NCI-H748 treated with DMSO at 0.1 percent for 48 hours (cell line): ENCODE data around the gene GSTA1.
"Not testable (repeated sequence)": the region's sequence is repeated elsewhere in the genome, so short reads cannot be mapped to it uniquely, and the experiment has no call there.

Experiments
- DNase-seq: peaks from one replicate; lab custom pipeline; 2025; lab: John Stamatoyannopoulos, UW

The GSTA1 gene

GRCh38 chr6:52808660-52809059 is 5.0 kb upstream of the GSTA1 start:
- DNase-seq: no peak

- no peak for DNase-seq
Measured at GRCh38 chr6:52802806-52803205, 810 bp downstream of the GSTA1 start.

- no peak for DNase-seq
Measured at GRCh38 chr6:52801188-52801841, 2.3 kb downstream of the GSTA1 start.

GRCh38 chr6:52799272-52799671 is 4.3 kb downstream of the GSTA1 start:
- DNase-seq: not testable (repeated sequence)

- DNase-seq: not testable (repeated sequence)
Measured at GRCh38 chr6:52794366-52794765, 9.2 kb downstream of the GSTA1 start.

GRCh38 chr6:52790861-52791260 is 12.8 kb downstream of the GSTA1 start:
- no peak for DNase-seq

GRCh38 chr6:52789658-52790057 is 14.0 kb downstream of the GSTA1 start:
- DNase-seq: not testable (repeated sequence)

- DNase-seq: no peak
Measured at GRCh38 chr6:52788478-52788877, 15.1 kb downstream of the GSTA1 start.

- no peak for DNase-seq
Measured at GRCh38 chr6:52787917-52788316, 15.7 kb downstream of the GSTA1 start.

- no peak for DNase-seq
Measured at GRCh38 chr6:52786249-52786956, 17.2 kb downstream of the GSTA1 start.

- DNase-seq: not testable (repeated sequence)
Measured at GRCh38 chr6:52782696-52783274, 20.8 kb downstream of the GSTA1 start.

GRCh38 chr6:52782209-52782608 is 21.4 kb downstream of the GSTA1 start:
- not testable (repeated sequence) for DNase-seq

GRCh38 chr6:52779237-52779636 is 24.4 kb downstream of the GSTA1 start:
- DNase-seq: no peak

GRCh38 chr6:52776711-52777351 is 26.8 kb downstream of the GSTA1 start:
- not testable (repeated sequence) for DNase-seq

GRCh38 chr6:52769399-52769798 is 34.2 kb downstream of the GSTA1 start:
- not testable (repeated sequence) for DNase-seq

GRCh38 chr6:52767658-52768057 is 36.0 kb downstream of the GSTA1 start:
- not testable (repeated sequence) for DNase-seq

- DNase-seq: not testable (repeated sequence)
Measured at GRCh38 chr6:52763322-52763916, 40.2 kb downstream of the GSTA1 start, which contains the start of gene GSTA2. Gene GSTA2, minus strand, starts transcription at chr6:52763475. Its CDS starts 5,528 bp downstream, at chr6:52757947.

- peak; percentile 22 for DNase-seq
Measured at GRCh38 chr6:52761673-52762491, 41.7 kb downstream of the GSTA1 start.

- peak; percentile 79 for DNase-seq
Measured at GRCh38 chr6:52760105-52760765, 43.4 kb downstream of the GSTA1 start.

GRCh38 chr6:52759085-52759484 is 44.5 kb downstream of the GSTA1 start:
- DNase-seq: no peak
